A549 (cell line): Measurements from ENCODE around the gene PHF2. TPM values are rescaled to one million over a fixed set of nuclear protein-coding genes. Genes with fewer than 3 reads are reported as not detected.

Experiments used
- ATAC-seq, 2 experiments: fragments of 200-7000 bp in 1 of 2; fragments of >200 bp in 1 of 2; cut with Nextera tagmentation in 1 of 2; cut with Tn5 transposase in 1 of 2; 3 replicates each; pipeline versions ENCODE4 v1.8.0 to v1.9.1; 2018 to 2020; ENCODE audit warnings: mild to moderate bottlenecking in 1 of 2, moderate library complexity in 1 of 2
- CTCF ChIA-PET: fragments of 300-600 bp; sonication (Branson Sonifier 250); formaldehyde crosslinking; extraction: SDS; loops from one replicate; lab custom pipeline; 2021; ENCODE audit warnings: antibody characterized with exemption, inconsistent platforms; lab: Yijun Ruan, JAX
- POLR2A ChIA-PET: fragments of 350-600 bp; formaldehyde crosslinking; extraction: SDS; loops from one replicate; lab custom pipeline; 2021; ENCODE audit warnings: antibody characterized with exemption, inconsistent platforms; lab: Yijun Ruan, JAX
- DNase-seq, 2 experiments: peaks; one replicate each; pipeline versions ENCODE4 v3.0.0 to v3.0.0-alpha.2; 2011 to 2016; ENCODE audit warnings: low read depth in 1 of 2, low spot score in 1 of 2
- FAIRE-seq: peaks from 2 replicates; lab custom pipeline; 2011; peaks lifted over from hg19 to GRCh38; lab: Jason Lieb, UNC
- H3K27ac ChIP-seq, 2 experiments: fragments of >200 bp; sonication (Bioruptor Twin); formaldehyde crosslinking; 3 replicates each; pipeline ENCODE4 v1.5.1; 2016 to 2017
- H3K4me1 ChIP-seq: fragments of >200 bp; sonication (Bioruptor Twin); formaldehyde crosslinking; 3 replicates; pipeline ENCODE4 v1.6.1; 2016
- H3K4me2 ChIP-seq: fragments of >200 bp; sonication (Bioruptor Twin); formaldehyde crosslinking; 3 replicates; pipeline ENCODE4 v1.6.1; 2016
- H3K4me3 ChIP-seq: fragments of >200 bp; sonication (Bioruptor Twin); formaldehyde crosslinking; 3 replicates; pipeline ENCODE4 v1.5.1; 2016
- H3K9me3 ChIP-seq: fragments of >200 bp; sonication (Bioruptor Twin); formaldehyde crosslinking; 3 replicates; pipeline ENCODE4 v1.6.1; 2016
- ATOH8 ChIP-seq: fragments of 250-450 bp; sonication (Bioruptor Pico); IDR thresholded peaks from 2 replicates; pipeline ENCODE4 v1.5.0; 2020; ENCODE audit warnings: low read depth, mild to moderate bottlenecking, moderate library complexity
- BCL3 ChIP-seq: fragments of >200 bp; sonication (Bioruptor Twin); formaldehyde crosslinking; IDR thresholded peaks from 3 replicates; pipeline ENCODE4 v1.6.1; 2016
- FOXS1 ChIP-seq: fragments of 250-450 bp; sonication (Bioruptor Pico); IDR thresholded peaks from 2 replicates; pipeline ENCODE4 v1.5.0; 2020; ENCODE audit warnings: mild to moderate bottlenecking, moderate library complexity
- GATA3 ChIP-seq: IDR thresholded peaks from 2 replicates; pipeline ENCODE4 v1.6.1; 2012; ENCODE audit warnings: borderline replicate concordance
- HDAC2 ChIP-seq: fragments of 200-600 bp; sonication (generic); IDR thresholded peaks from 2 replicates; pipeline ENCODE4 v1.6.1; 2016
- HOXB13 ChIP-seq: fragments of 250-450 bp; sonication (Bioruptor Pico); IDR thresholded peaks from 2 replicates; pipeline ENCODE4 v1.5.0; 2020; ENCODE audit warnings: low read depth, mild to moderate bottlenecking, moderate library complexity
- JUNB ChIP-seq: fragments of >200 bp; sonication (Bioruptor Twin); formaldehyde crosslinking; IDR thresholded peaks from 2 replicates; pipeline ENCODE4 v1.6.1; 2016
- MAFK ChIP-seq: fragments of 450-650 bp; IDR thresholded peaks from 2 replicates; pipeline ENCODE4 v1.6.1; 2014; ENCODE audit not compliant: partially characterized antibody
- NFE2L2 ChIP-seq: fragments of 150-350 bp; conservative IDR thresholded peaks from 2 replicates; pipeline ENCODE4 v1.6.1; 2014; ENCODE audit warnings: low read length
- PBX3 ChIP-seq: IDR thresholded peaks from 2 replicates; pipeline ENCODE4 v1.6.1; 2012
- REST ChIP-seq: fragments of 200-600 bp; sonication (generic); IDR thresholded peaks from 2 replicates; pipeline ENCODE4 v1.6.1; 2016; ENCODE audit warnings: antibody characterized with exemption, mild to moderate bottlenecking, moderate library complexity
- ZC3H11A ChIP-seq: fragments of 450-650 bp; IDR thresholded peaks from 2 replicates; pipeline ENCODE4 v1.6.1; 2014; ENCODE audit warnings: antibody characterized with exemption, mild to moderate bottlenecking
- WGBS: methylation state at CpG from one replicate; pipeline ENCODE4 v1.1.6; 2017; ENCODE audit errors: missing lambda C conversion rate; 5-methylcytosine and 5-hydroxymethylcytosine counted together
- polyA plus RNA-seq, 4 experiments: library from polyadenylated mRNA; depleted of rRNA in 3 of 4; stranded (reverse); fragments of >200 nt; fragmentation: RNase III in 1 of 4; extraction: RNeasy Plus Mini Kit Qiagen cat#74134 plus additional on column Dnase treatment in 1 of 4; gene quantifications; 2 replicates in 3 of 4; 3 replicates in 1 of 4; pipeline ENCODE4 v1.2.3, GENCODE V29; 2011 to 2017

PHF2 gene
- polyA plus RNA-seq, 2 of the 4 experiments (the other 2 are of a cell fraction): 9.6 to 12.2 TPM

- DNase-seq (no peak), FAIRE-seq (no peak)
- Histone ChIP-seq H3K4me1 (no peaks in the 10 kb centered on the region), H3K4me3 (no peak overlapping the region), H3K27ac (no peak overlapping the region)
- CTCF ChIA-PET: interaction anchor here (0.6 to 10.8 kb wide), 5 partner anchors 55 to 325 kb away, joined by 3 to 141 read pairs (median 3); no protein-coding TSS in a partner anchor
- TF ChIP-seq HOXB13 (CRISPR knock-in tag) (no peak), MAFK (peak; percentile 64), HDAC2 (no peak)
- TF ChIP-seq, all 56 proteins: peak for 1
- 92% methylated on average over 16 of the region's 17 CpGs for WGBS
- ATAC-seq: no peak
- POLR2A ChIA-PET: no interaction called here
- Histone ChIP-seq H3K9me3 (no peaks in the 10 kb centered on the region), H3K4me2 (no peak overlapping the region)
These were observed 102.0 kb downstream of the PHF2 start for GRCh38 chr9:93678199-93679019.

GRCh38 chr9:93679536-93680442 lies 103.4 kb downstream of the PHF2 start:
- POLR2A ChIA-PET: no interaction called here
- CTCF ChIA-PET: interaction anchor here (1.0 to 10.8 kb wide), 7 partner anchors 12 to 323 kb away, joined by 3 to 141 read pairs (median 7); no protein-coding TSS in a partner anchor
- 82% methylated on average over 16 of the region's 18 CpGs for WGBS
- no peaks in the 10 kb centered on the region for H3K9me3 ChIP-seq
- FAIRE-seq: no peak
- no peak for TF ChIP-seq REST
- TF ChIP-seq BCL3: no peak
- no peak for TF ChIP-seq PBX3
- no peak for TF ChIP-seq ZC3H11A
- no peak for TF ChIP-seq GATA3
- no peak for TF ChIP-seq NFE2L2
- no peak for TF ChIP-seq JUNB
- no peak for TF ChIP-seq FOXS1
- TF ChIP-seq ATOH8 (CRISPR knock-in tag): no peak
- H3K4me1 ChIP-seq: no peaks in the 10 kb centered on the region
- no peak overlapping the region for H3K4me3 ChIP-seq
- no peak overlapping the region for H3K27ac ChIP-seq
- ATAC-seq: no peak
- no peak overlapping the region for H3K4me2 ChIP-seq
- DNase-seq: no peak
